ENCODE data around the gene TEDC1.

TEDC1 gene

GRCh38 chr14:105529569-105530284 is 38.7 kb downstream of the TEDC1 start:
- TF ChIP-seq GLIS3 (CRISPR knock-in tag; IDR thresholded peaks at IDR 0.05) (no peak), ZNF8 (CRISPR knock-in tag; IDR thresholded peaks at IDR 0.05) (no peak), PATZ1 (CRISPR knock-in tag; IDR thresholded peaks at IDR 0.05; ENCODE audit: borderline replicate concordance) (no peak), OSR1 (CRISPR knock-in tag; IDR thresholded peaks at IDR 0.05) (no peak), CREB5 (CRISPR knock-in tag; IDR thresholded peaks at IDR 0.05; ENCODE audit: low read depth) (no peak), POU6F1 (CRISPR knock-in tag; IDR thresholded peaks at IDR 0.05; ENCODE audit: borderline replicate concordance, low read depth) (no peak), CSDC2 (CRISPR knock-in tag; IDR thresholded peaks at IDR 0.05) (no peak), TCF4 (CRISPR knock-in tag; IDR thresholded peaks at IDR 0.05; ENCODE audit: borderline replicate concordance) (no peak), ESRRG (CRISPR knock-in tag; IDR thresholded peaks at IDR 0.05) (no peak)
- ATAC-seq, result no peak

GRCh38 chr14:105530285-105531087 is 39.4 kb downstream of the TEDC1 start:
- TF ChIP-seq CSRNP3 (CRISPR knock-in tag; IDR thresholded peaks at IDR 0.05) (no peak), ESRRG (CRISPR knock-in tag; IDR thresholded peaks at IDR 0.05) (no peak), PATZ1 (CRISPR knock-in tag; IDR thresholded peaks at IDR 0.05; ENCODE audit: borderline replicate concordance) (no peak), ZNF8 (CRISPR knock-in tag; IDR thresholded peaks at IDR 0.05) (no peak), TOX (CRISPR knock-in tag; IDR thresholded peaks at IDR 0.05; ENCODE audit: borderline replicate concordance) (no peak), RARB (CRISPR knock-in tag; IDR thresholded peaks at IDR 0.05) (no peak), ARNTL (CRISPR knock-in tag; IDR thresholded peaks at IDR 0.05; ENCODE audit: borderline replicate concordance, low read depth) (no peak), OSR1 (CRISPR knock-in tag; IDR thresholded peaks at IDR 0.05) (no peak), ZC3H10 (CRISPR knock-in tag; IDR thresholded peaks at IDR 0.05) (no peak), POU6F1 (CRISPR knock-in tag; IDR thresholded peaks at IDR 0.05; ENCODE audit: borderline replicate concordance, low read depth) (no peak), ZNF565 (CRISPR knock-in tag; conservative IDR thresholded peaks at IDR 0.05; ENCODE audit: low read depth) (no peak), TCF4 (CRISPR knock-in tag; IDR thresholded peaks at IDR 0.05; ENCODE audit: borderline replicate concordance) (no peak), SNAI2 (CRISPR knock-in tag; IDR thresholded peaks at IDR 0.05) (no peak), CSDC2 (CRISPR knock-in tag; IDR thresholded peaks at IDR 0.05) (no peak), ISL1 (CRISPR knock-in tag; IDR thresholded peaks at IDR 0.05) (no peak), ZNF70 (CRISPR knock-in tag; IDR thresholded peaks at IDR 0.05) (no peak), CREB5 (CRISPR knock-in tag; IDR thresholded peaks at IDR 0.05; ENCODE audit: low read depth) (no peak)
- no peak for ATAC-seq

Measured in SK-N-SH treated with all-trans-retinoic acid at 6 μM for 48 hours (cell line).